GM18873 (cell line): Measurements from ENCODE around the gene POMT1.
"Not testable (repeated sequence)": the region's sequence is repeated elsewhere in the genome, so short reads cannot be mapped to it uniquely, and the experiment has no call there.

Experiments
- ATAC-seq: cut with Tn5 transposase; IDR thresholded peaks from one replicate; pipeline ENCODE4 v1.9.1; 2021; ENCODE audit warnings: mild to moderate bottlenecking, moderate library complexity, moderate number of reproducible peaks; ENCODE audit not compliant: unreplicated experiment, low FRiP score

Gene POMT1

GRCh38 chr9:131494296-131494870, 8.3 kb upstream of the POMT1 start:
- ATAC-seq, result no peak

GRCh38 chr9:131495785-131496184, 6.9 kb upstream of the POMT1 start:
- no peak for ATAC-seq

DNA sequence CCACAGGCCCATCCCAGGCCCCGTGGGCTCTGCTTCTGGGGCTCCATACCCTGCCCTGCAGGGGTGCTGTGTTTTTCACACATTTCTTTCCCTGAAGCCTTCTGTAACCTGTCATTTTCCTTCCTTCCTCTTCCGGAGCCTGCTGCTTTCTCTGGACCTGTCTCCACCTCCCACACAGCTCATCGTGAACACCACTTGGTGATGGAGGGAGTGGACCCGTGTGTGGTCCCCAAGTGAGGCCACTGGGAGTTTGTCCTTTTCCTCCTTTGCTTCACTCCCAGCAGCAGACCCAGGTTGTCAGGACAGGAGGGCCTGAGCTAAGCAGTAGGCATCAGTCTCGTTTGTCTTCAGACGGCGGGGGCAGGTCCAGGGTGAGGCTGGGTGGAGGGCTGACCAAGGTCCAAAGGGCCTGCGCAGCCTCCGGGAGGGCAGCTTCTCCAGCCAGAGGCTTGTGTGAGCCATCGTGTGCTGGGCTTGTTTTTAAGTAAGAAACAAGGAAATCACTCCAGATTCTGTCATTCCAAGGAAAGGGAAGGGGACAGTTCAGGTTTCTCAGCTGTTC, 5.8 kb upstream of the POMT1 start:
- ATAC-seq, result no peak

- no peak for ATAC-seq
Measured at GRCh38 chr9:131499254-131499767, 3.4 kb upstream of the POMT1 start.

- no peak for ATAC-seq
Measured at GRCh38 chr9:131500377-131500776, 2.3 kb upstream of the POMT1 start.

DNA sequence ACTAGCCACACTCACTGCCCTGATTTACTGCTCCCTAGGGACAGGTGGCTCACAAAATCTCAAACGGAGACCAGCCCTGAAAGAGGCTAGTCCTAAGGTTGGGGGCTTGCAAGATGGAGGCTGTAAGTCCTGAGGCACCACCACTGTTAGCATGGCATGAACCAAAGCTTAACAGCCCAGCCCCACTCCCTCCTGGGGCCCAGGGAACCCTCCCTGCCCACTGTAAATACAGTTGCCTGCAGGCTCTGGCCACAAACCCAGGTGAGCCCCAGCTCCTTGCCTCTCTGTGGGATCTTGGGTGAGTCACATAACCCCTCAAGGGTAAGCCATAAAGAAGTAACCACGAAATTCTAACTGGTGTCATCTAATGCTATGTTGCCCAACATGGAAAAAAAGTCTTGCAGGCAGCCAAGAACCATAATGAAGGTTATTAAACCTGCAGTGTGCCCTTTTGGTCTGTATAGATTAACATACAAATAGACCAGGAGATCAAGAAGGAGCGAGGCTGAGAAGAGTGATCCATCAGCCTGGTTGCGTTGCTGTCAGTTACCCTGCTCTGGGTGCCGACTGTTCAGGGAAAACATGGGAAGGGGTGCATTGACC, 1.7 kb upstream of the POMT1 start:
- no peak for ATAC-seq

DNA sequence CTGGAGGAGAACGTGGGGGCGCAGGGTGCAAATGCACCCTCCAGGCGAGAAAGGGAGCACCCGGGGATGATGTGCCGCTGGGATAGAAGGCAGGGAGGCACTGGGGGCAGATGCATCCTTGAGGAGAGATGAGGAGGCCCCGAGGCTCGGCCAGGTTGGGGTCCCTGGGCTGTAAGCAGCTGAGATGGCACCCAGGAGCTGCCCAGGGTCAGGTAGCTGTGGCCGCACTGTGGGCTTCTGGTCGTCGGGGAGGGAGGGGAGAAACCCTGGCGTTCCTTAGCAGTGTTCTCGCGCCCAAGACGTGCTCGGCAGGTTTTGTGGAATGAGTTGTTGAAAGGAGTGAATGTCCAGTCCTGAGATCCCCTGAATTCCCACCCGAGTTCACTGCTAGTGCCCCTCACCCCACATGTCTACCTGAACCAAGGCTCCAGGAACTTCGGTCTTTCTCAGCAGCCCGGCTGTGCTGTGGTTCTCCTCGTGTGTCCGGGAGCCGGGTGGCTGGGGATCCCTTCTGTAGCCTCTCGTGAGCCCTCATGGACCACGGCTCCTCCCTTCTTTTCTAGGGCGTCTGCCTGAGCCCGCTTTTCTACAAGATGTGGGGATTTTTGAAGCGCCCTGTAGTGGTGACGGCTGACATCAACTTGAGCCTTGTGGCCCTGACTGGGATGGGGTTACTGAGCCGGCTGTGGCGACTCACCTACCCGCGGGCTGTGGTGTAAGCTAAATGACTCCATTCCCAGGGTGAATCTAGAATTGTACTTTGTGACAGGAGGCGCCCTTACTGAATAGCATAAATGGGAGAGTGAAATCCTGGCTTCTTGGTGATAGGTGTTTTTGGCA, 1.1 kb downstream of the POMT1 start:
- no peak for ATAC-seq

GRCh38 chr9:131505012-131505411, 2.3 kb downstream of the POMT1 start:
- no peak for ATAC-seq

DNA sequence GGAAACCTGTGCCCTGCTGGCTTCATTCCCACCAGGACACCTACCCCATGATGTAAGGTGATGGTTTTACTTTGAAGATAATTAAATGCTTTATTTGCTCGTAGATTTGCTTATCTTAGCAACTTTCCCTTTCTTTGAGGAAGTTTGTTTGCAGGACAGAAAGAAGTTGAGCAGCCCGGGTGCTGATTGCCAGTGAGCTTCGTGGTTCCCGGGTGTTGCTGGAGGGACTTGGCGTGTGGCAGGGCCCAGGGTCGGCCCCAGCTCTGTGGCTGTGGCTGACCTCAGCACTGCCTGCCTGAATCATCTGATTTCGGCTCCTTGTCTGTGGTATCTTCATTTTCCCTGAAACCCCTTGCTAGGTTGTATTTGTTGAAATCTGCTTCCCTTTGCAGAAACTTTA, 8.7 kb downstream of the POMT1 start:
- no peak for ATAC-seq

DNA sequence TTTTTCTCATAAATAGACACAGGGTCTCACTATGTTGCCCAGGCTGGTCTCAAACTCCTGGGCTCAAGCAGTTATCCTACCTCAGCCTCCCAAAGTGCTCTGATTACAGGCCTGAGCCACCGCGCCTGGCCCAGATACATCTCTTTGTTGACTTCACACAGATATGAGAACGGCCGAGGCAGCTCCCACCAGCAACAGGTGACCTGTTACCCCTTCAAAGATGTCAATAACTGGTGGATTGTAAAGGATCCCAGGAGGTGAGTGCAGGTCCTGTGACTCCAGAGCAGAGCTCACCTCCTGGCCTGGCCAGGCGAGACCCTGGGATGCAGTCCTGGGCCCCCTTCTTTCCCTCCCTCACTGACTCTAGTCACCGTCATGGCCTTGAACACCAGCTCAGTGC, 9.2 kb downstream of the POMT1 start:
- no peak for ATAC-seq

DNA sequence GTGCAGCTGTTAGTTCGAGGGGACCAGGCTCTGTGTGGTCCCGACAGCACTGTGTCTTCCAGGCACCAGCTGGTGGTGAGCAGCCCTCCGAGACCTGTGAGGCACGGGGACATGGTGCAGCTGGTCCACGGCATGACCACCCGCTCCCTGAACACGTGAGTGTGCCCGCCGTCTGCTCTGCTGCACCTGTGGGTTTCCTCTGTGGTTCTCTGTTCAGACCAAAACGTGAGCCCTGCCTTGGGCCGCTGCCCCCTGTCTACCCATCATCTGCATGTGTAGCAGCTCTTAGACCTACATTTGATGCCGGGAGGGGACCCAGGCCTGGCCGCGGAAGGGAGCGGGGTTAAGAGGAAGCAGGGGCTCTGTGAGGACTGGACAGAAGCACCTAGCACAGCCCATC, 10.5 kb downstream of the POMT1 start:
- ATAC-seq, result no peak

GRCh38 chr9:131515559-131516031, 12.9 kb downstream of the POMT1 start:
- not testable (repeated sequence) for ATAC-seq

GRCh38 chr9:131516100-131516499, 13.4 kb downstream of the POMT1 start:
- no peak for ATAC-seq

DNA sequence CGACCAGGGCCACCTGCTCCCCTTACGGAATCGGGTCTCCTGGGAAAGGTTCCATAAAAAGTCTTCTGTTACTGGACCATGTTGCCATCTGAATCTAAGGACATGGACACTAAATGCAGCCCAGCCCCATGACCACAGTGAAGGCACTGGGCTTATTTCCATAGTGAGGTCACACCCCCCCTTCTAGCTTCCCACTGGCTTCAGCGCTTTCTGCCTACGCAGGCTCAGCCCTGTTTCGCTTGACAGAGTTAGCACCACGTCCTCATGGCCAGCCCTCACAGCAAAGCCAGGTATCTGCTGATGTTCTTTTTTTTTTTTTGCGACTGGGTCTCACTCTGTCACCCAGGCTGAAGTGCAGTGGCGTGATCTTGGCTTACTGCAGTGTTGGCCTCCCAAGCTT, 14.2 kb downstream of the POMT1 start:
- ATAC-seq, result no peak

GRCh38 chr9:131517761-131518190, 15.1 kb downstream of the POMT1 start:
- ATAC-seq, result no peak

DNA sequence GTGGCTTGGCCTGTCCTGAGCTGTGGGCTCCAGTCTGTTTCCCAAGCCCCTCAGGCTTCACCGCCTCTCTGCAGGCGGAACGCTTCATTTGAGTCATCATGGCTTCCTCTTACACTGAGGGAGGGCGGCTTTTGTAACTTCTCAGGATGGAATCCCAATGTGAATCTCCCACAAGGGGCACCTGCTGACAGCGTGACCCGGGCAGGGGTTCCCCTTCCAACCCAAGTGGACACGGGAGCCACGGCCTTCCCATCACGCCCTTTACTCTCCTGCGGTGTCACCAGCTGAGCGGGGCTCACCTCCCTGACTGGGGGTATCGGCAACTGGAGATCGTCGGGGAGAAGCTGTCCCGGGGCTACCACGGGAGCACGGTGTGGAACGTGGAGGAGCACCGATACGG, 15.8 kb downstream of the POMT1 start:
- ATAC-seq, result no peak

- no peak for ATAC-seq
Measured at GRCh38 chr9:131520503-131520902, 17.8 kb downstream of the POMT1 start.

DNA sequence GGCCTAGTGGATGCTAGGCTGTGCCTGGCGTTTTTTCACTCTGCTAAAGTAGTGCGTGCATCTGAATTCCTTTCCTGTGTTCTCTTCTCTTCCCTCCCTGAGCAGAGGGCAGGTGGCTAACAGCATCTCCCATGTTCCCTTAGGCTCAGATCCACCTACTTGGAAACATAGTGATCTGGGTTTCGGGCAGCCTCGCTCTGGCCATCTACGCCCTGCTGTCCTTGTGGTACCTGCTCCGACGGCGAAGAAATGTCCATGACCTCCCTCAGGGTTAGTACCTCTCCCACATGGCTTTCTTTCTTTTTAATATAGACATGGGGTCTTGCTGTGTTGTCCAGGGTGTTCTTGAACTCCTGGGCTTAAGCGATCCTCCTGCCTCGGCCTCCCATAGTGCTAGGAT, 18.5 kb downstream of the POMT1 start:
- ATAC-seq, result no peak

- ATAC-seq, result no peak
Measured at GRCh38 chr9:131521822-131522221, 19.1 kb downstream of the POMT1 start.

- ATAC-seq, result no peak
Measured at GRCh38 chr9:131522257-131523085, 19.8 kb downstream of the POMT1 start.
